Left kidney (tissue), 2 donors: ENCODE data around the gene OR11L1. TPM values are rescaled to one million over a fixed set of nuclear protein-coding genes. Genes with fewer than 3 reads are reported as not detected.

Source experiments
- DNase-seq: peaks from one replicate; pipeline ENCODE4 v3.0.0-alpha.2; 2013
- polyA plus RNA-seq: library from polyadenylated mRNA; unstranded; fragments of 120-200 nt; gene quantifications from one replicate; pipeline ENCODE4 v1.2.1, GENCODE V29; 2013; ENCODE audit not compliant: insufficient read length

Gene OR11L1
- polyA plus RNA-seq, 1 donor = not detected

GRCh38 chr1:247812637-247813036, 29.1 kb downstream of the OR11L1 start:
- DNase-seq = no peak

DNA sequence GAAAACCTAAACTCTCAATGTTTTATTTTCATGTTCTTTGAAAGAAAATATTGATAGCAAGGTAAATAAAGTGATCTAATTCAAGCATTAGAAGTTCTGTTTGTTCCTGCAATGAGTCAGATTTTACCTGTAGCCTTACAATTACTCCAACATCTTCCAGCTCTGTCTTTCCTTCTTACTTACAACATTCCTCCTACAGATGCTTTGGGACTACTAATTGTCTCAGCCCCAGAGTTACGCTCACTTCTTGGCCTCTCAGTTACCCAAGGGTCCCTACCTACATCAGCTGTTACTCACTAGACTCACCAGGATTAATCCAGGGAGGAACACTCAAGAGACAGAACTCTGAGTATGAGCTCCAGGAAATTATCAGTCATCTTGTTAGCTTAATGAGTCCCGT, 44.2 kb downstream of the OR11L1 start:
- DNase-seq = no peak

Other genes starting within 250 kb of the OR11L1 start
- not detected for gene OR2G3, start 236.3 kb downstream of the OR11L1 start, polyA plus RNA-seq
- not detected for gene OR13G1, start 162.2 kb downstream of the OR11L1 start, polyA plus RNA-seq
- not detected for gene OR6F1, start 125.2 kb downstream of the OR11L1 start, polyA plus RNA-seq
- gene OR14K1, start 103.3 kb downstream of the OR11L1 start, polyA plus RNA-seq = not detected
- gene OR14A2, start 93.8 kb downstream of the OR11L1 start, polyA plus RNA-seq = not detected
- gene OR1C1, start 81.3 kb downstream of the OR11L1 start, polyA plus RNA-seq = 0.08 TPM
- not detected for gene OR14A16, start 17.8 kb downstream of the OR11L1 start, polyA plus RNA-seq
- gene TRIM58, start 15.3 kb upstream of the OR11L1 start, polyA plus RNA-seq = 1.0 TPM
- 0.25 TPM for gene OR2W3, start 53.7 kb upstream of the OR11L1 start, polyA plus RNA-seq
- gene OR2T8, start 78.4 kb upstream of the OR11L1 start, polyA plus RNA-seq = not detected
- not detected for gene OR2AJ1, start 83.0 kb upstream of the OR11L1 start, polyA plus RNA-seq
- gene OR2L8, start 107.0 kb upstream of the OR11L1 start, polyA plus RNA-seq = not detected
- not detected for gene OR2AK2, start 123.3 kb upstream of the OR11L1 start, polyA plus RNA-seq
- not detected for gene OR2L5, start 171.8 kb upstream of the OR11L1 start, polyA plus RNA-seq
- 0.13 TPM for gene OR2L2, start 188.2 kb upstream of the OR11L1 start, polyA plus RNA-seq
- not detected for gene OR2L3, start 204.9 kb upstream of the OR11L1 start, polyA plus RNA-seq